Neutrophil (primary cell): ENCODE results near the gene RAF1.

Experiments used
- H3K27ac ChIP-seq: fragments of 200-600 bp; sonication (generic); 2 replicates; pipeline ENCODE4 v1.5.1; 2016; ENCODE audit warnings: mild to moderate bottlenecking, moderate library complexity
- H3K27me3 ChIP-seq: fragments of 200-600 bp; sonication (generic); 2 replicates; pipeline ENCODE4 v1.6.0; 2016; ENCODE audit warnings: mild to moderate bottlenecking
- H3K36me3 ChIP-seq: fragments of 200-600 bp; sonication (generic); 2 replicates; pipeline ENCODE4 v1.5.1; 2017
- H3K4me1 ChIP-seq, 2 experiments: fragments of 200-600 bp in 1 of 2; sonication (generic) in 1 of 2; 1 replicate in 1 of 2; 2 replicates in 1 of 2; pipeline versions ENCODE4 v1.5.1 to v1.6.1; 2013 to 2016; ENCODE audit warnings: low read depth in 1 of 2, low read length in 1 of 2, mild to moderate bottlenecking in 1 of 2, moderate library complexity in 1 of 2; ENCODE audit not compliant: control insufficient read depth in 1 of 2, insufficient read depth in 1 of 2
- H3K4me3 ChIP-seq, 2 experiments: fragments of 200-600 bp in 1 of 2; sonication (generic) in 1 of 2; 1 replicate in 1 of 2; 2 replicates in 1 of 2; pipeline ENCODE4 v1.5.1; 2013 to 2016; ENCODE audit warnings: low read depth in 1 of 2, low read length in 1 of 2, mild to moderate bottlenecking in 1 of 2, moderate library complexity in 1 of 2
- H3K9me3 ChIP-seq: fragments of 200-600 bp; sonication (generic); 2 replicates; pipeline ENCODE4 v1.5.1; 2016
- TF ChIP-seq, protein P1 (sequence below): fragments of 200-600 bp; sonication (generic); IDR thresholded peaks from 2 replicates; pipeline ENCODE4 v1.5.1; 2016; ENCODE audit warnings: antibody characterized with exemption

The RAF1 gene

DNA sequence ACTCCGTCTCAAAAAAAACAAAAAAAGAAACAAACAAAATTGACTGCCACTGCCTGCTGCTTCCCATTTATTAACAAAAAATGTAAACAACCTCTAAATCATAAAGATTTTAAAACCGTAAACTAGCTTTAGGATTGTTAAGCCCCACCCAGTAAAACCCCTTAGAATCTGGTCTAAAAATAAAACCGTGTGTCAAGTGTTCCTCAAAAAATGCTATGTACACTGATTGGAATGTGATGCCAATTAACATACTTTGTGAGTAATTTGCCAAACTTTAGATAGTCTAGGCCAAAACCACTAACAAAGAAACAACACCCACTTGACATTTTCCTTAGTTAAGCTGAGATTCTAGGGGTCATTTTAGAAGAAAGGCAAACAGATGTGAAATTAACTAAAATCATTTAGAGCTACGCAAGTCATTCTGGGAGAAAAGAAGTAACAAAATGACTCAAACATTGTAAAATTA is 5.3 kb downstream of the RAF1 start:
- Histone ChIP-seq H3K9me3 (no peaks in the 10 kb centered on the region), H3K27ac (peak overlapping the region; percentile 83), H3K27me3 (no peaks in the 10 kb centered on the region), H3K4me3 (no peak overlapping the region), H3K36me3 (no peaks in the 10 kb centered on the region), H3K4me1 (peaks cover 76 to 86% of the 10 kb centered on the region in 2 experiments)
- TF ChIP-seq, protein P1, sequence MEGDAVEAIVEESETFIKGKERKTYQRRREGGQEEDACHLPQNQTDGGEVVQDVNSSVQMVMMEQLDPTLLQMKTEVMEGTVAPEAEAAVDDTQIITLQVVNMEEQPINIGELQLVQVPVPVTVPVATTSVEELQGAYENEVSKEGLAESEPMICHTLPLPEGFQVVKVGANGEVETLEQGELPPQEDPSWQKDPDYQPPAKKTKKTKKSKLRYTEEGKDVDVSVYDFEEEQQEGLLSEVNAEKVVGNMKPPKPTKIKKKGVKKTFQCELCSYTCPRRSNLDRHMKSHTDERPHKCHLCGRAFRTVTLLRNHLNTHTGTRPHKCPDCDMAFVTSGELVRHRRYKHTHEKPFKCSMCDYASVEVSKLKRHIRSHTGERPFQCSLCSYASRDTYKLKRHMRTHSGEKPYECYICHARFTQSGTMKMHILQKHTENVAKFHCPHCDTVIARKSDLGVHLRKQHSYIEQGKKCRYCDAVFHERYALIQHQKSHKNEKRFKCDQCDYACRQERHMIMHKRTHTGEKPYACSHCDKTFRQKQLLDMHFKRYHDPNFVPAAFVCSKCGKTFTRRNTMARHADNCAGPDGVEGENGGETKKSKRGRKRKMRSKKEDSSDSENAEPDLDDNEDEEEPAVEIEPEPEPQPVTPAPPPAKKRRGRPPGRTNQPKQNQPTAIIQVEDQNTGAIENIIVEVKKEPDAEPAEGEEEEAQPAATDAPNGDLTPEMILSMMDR, result no peak

DNA sequence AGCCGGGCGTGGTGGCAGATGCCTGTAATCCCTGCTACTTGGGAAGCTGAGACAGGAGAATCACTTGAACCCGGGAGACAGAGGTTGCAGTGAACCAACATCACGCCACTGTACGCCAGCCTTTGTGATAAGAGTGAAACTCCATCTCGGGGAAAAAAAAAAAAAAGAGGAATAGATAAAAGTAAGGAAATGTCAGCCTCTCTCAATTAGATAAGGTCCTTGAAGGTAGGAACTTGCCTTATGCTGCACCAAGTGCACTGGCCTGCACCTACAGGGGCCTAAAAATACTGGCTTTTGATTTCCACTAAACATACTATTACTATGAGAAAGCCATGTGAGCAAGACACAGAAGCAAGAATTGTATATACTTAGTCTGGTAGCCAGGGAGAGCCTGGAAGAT is 7.1 kb downstream of the RAF1 start:
- H3K9me3 ChIP-seq, result no peaks in the 10 kb centered on the region
- peak overlapping the region; percentile 83 for H3K27ac ChIP-seq
- H3K4me1 ChIP-seq, result peaks cover 76 to 88% of the 10 kb centered on the region in 2 experiments
- TF ChIP-seq, protein P1, result no peak
- H3K36me3 ChIP-seq, result no peaks in the 10 kb centered on the region
- no peaks in the 10 kb centered on the region for H3K27me3 ChIP-seq
- H3K4me3 ChIP-seq, result peak overlapping the region in 1 of 2 experiments; percentile 4

DNA sequence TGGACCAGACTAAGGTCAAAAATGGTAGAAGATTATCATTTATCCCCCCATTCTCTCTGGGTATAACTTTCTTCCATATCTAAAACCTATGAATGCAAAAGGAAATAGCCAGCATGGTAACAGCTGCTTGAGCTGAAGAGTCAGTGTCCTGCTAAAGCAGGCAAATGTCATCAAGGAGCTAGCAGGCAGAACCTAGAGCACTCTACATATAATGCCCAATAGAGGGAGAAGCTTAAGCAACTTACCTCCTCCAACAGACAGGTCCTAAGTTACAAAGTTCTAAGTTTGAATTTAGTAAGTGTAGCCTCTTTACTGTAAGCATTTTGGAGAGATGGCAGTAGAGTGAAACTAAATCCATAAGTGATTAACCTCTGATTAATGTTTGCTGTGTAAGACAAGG is 7.7 kb downstream of the RAF1 start:
- Histone ChIP-seq H3K27me3 (no peaks in the 10 kb centered on the region), H3K4me1 (peaks cover 70 to 85% of the 10 kb centered on the region in 2 experiments), H3K4me3 (peak overlapping the region in 1 of 2 experiments; percentile 8), H3K9me3 (no peaks in the 10 kb centered on the region), H3K27ac (peak overlapping the region; percentile 83), H3K36me3 (peaks cover 5% of the 10 kb centered on the region)
- TF ChIP-seq, protein P1, result no peak

DNA sequence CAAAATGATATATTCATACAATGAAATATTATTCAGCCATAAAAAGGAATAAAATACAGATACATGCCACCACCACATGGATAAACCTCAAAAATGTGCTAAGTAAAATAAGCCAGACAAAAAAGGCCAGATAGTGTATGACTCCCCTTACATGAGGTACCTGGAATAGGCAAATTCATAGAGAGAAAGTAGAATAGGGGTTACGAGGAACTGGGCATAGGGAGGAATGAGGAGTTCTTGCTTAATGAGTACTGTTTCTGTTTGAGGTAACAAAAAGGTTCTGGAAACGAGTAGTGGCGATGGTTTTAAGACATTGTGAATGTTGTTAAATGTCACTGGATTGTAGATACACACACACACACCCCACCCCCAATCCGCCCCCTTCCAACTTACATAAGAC is 8.2 kb downstream of the RAF1 start:
- TF ChIP-seq, protein P1, result no peak
- Histone ChIP-seq H3K27ac (peak overlapping the region; percentile 83), H3K4me3 (peak overlapping the region in 1 of 2 experiments; percentile 8), H3K9me3 (no peaks in the 10 kb centered on the region), H3K27me3 (no peaks in the 10 kb centered on the region), H3K4me1 (peaks cover 69 to 85% of the 10 kb centered on the region in 2 experiments), H3K36me3 (peaks cover 6% of the 10 kb centered on the region)

DNA sequence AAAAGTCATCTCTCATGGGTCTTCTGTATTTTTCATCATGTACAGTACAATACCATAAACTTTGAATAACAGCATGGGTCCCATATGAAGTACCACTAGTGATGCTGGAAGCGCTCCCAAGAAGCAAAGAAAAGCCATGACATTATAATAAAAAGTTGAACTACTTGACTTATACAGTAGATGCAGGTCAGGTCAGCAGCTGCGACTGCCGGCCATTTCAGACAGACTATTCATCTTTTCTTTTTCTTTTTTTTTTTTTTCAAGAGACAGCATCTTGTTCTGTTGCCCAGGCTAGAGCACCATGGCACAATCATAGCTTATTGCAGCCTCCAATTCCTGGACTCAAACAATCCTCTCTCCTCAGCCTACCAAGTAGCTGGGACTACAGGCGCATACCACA is 10.2 kb downstream of the RAF1 start:
- H3K4me1 ChIP-seq, result peaks cover 69 to 87% of the 10 kb centered on the region in 2 experiments
- H3K27ac ChIP-seq, result peak overlapping the region; percentile 83
- H3K36me3 ChIP-seq, result peaks cover 6% of the 10 kb centered on the region
- H3K9me3 ChIP-seq, result no peaks in the 10 kb centered on the region
- H3K27me3 ChIP-seq, result no peaks in the 10 kb centered on the region
- TF ChIP-seq, protein P1, result no peak
- no peak overlapping the region for H3K4me3 ChIP-seq
